Measurements from ENCODE around the gene DUS1L.

DUS1L gene

DNA sequence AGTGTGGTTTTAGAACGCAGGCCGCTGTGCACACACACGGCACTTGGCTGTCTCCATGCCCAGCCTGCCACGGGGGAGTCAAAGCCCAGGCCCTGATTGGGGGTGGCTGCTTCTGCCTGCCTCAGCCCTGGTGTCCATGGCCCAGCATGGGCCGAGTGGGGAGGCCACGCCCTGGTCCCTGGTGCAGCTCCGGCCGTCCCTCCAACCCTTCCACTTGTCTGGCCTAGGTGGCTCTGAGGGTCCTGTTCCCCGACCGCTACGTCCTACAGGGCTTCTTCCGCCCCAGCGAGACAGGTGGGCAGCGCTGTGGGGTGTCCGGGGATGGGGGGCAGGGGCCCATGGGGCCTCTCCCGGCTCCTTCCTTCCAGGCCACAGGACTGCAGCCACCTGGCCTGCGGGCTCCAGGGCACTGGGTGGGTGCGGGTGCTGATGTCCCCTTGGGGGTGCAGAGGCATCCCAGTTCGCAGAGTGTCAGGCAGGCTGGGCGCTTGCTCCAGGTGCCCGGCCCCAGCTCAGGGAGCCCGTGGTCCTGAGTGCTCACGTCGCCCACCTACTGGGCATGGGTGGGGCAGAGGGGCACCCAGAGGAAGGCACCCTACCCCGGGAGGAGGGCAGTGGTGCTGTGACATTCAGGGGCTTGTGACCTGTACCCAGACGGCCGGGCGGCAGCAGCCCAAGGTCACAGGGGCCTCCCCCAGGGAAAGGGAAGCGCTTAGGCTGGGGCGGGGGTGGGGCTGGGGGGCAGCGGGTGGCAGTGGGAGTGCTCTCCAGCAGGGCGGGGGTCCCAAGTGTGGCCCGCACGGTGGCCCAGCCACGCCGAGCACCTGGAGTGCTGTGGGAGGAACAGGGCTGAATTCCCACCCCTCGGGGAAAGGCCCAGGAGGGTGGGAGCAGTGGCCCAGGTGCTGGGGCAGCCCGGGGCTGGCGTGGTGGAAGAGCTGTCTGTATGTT lies 54.8 kb downstream of the DUS1L start:
- no peak for DNase-seq

DNA sequence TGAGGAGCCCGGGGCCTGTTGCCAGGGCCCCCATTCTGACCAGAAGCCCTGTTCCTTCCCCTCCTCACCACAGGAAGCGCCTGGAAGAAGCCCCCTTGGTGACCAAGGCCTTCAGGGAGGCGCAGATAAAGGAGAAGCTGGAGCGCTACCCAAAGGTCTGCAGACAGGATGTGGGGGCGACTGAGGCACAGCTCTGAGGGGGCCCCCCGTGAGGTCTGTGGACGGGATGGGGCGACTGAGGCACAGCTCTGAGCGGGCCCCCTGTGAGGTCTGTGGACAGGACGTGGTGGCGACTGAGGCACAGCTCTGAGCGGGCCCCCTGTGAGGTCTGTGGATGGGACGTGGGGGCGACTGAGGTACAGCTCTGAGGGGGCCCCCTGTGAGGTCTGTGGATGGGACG lies 56.2 kb downstream of the DUS1L start:
- no peak for DNase-seq

DNA sequence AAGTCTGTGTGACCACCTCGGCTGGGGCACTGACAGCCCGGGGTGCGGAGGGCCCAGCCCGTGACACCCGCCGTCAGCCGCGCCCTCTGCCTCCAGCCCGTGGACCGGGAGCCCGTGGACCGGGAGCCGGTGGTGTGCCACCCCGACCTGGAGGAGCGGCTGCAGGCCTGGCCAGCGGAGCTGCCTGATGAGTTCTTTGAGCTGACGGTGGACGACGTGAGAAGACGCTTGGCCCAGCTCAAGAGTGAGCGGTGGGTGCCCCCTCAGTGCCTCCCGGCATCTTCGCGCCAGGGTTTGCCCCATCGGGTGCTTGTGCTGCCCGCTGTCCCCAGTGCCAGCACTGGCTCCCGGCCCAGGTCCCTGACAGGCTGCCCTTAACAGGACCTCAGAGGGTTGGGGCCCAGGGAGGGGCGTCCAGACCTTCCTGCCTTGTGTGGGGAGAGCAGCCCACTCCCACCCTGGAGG lies 56.6 kb downstream of the DUS1L start:
- no peak for DNase-seq

DNA sequence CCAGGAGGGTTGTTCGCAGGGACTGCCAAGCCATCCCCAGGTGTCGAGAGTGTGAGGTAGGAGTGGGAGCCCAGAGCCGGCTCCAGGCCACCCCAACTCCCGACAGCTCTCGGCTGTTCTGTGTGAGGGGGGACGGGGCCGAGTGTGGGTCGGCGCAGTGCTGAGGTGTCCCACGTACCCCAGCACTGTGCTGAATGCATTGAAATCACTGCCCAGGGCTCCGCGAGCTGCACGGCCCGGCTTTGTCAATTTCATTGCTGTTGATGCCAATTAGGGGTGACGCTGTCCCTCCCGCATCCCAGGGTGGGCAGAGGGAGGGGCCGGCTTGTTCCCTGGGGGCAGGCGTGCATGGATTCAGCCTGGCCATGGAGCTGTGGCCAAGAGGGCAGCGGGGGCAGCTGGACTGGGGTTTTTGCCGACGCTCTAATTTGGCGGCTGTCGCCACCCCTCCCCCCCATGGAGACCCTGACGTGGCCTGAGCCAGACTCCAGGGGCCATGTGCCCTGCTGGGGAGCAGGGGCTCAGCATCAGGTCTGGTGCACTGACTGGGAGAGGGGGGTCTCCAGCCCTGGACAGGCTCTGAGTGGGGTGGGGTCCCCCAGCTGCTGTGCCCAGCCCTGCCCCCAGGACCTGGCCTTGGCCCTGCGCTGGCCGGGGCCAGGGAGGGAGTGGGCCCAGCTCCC lies 57.2 kb downstream of the DUS1L start:
- no peak for DNase-seq
